Measurements from ENCODE around the gene PHF21B. TPM values are rescaled to one million over a fixed set of nuclear protein-coding genes. Genes with fewer than 3 reads are reported as not detected.

Gene PHF21B
- total RNA-seq, 1 experiment from 2014 or later, result 4.5 TPM

DNA sequence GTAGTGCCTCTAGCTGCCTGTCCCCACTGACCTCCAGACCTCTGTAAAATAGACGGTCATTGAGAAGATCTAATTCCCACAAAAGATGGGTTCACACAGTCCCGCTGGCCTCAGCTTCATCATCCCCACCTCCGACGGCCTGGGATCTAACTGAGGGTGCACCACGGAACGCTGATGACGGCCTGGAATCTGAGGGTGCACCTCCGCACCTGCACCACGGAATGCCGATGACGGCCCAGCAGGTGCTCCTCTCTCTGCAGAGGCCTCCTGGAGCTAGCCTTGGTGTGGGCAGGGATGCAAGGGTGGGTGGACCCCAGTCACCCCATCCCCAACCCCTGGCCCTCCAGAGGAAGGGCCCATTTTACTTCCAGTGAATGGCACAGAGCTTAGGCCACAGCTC is 77.3 kb downstream of the PHF21B start:
- intact Hi-C loops (cut with micrococcal nuclease; ENCODE audit: unreplicated experiment), result no loop called here
- H3K27me3 ChIP-seq (ENCODE audit: control insufficient read depth, insufficient read depth, low read length), result no peaks in the 10 kb centered on the region
- in situ Hi-C loops (cut with HindIII; ENCODE audit: low pct_unique_long_range_greater_than_20kb, low sequenced_read_pairs), result no loop called here
- no peaks in the 10 kb centered on the region for H3K4me1 ChIP-seq (ENCODE audit: control insufficient read depth, insufficient read depth, low read length)
- ATAC-seq (no peak), DNase-seq (ENCODE audit: low read depth, low spot score) (no peak)
- TF ChIP-seq POLR2AphosphoS5 (IDR thresholded peaks at IDR 0.05; ENCODE audit: low read depth, low read length), result no peak
- no peak for TF ChIP-seq SIN3A (IDR thresholded peaks at IDR 0.05; ENCODE audit: borderline replicate concordance, insufficient read depth, low read depth, low read length)
- TF ChIP-seq, protein P1, sequence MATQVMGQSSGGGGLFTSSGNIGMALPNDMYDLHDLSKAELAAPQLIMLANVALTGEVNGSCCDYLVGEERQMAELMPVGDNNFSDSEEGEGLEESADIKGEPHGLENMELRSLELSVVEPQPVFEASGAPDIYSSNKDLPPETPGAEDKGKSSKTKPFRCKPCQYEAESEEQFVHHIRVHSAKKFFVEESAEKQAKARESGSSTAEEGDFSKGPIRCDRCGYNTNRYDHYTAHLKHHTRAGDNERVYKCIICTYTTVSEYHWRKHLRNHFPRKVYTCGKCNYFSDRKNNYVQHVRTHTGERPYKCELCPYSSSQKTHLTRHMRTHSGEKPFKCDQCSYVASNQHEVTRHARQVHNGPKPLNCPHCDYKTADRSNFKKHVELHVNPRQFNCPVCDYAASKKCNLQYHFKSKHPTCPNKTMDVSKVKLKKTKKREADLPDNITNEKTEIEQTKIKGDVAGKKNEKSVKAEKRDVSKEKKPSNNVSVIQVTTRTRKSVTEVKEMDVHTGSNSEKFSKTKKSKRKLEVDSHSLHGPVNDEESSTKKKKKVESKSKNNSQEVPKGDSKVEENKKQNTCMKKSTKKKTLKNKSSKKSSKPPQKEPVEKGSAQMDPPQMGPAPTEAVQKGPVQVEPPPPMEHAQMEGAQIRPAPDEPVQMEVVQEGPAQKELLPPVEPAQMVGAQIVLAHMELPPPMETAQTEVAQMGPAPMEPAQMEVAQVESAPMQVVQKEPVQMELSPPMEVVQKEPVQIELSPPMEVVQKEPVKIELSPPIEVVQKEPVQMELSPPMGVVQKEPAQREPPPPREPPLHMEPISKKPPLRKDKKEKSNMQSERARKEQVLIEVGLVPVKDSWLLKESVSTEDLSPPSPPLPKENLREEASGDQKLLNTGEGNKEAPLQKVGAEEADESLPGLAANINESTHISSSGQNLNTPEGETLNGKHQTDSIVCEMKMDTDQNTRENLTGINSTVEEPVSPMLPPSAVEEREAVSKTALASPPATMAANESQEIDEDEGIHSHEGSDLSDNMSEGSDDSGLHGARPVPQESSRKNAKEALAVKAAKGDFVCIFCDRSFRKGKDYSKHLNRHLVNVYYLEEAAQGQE (IDR thresholded peaks at IDR 0.05; ENCODE audit: insufficient read depth in 1 of 2, low read depth in 2 of 2, low read length in 1 of 2), result no peak
- TF ChIP-seq, protein P2, sequence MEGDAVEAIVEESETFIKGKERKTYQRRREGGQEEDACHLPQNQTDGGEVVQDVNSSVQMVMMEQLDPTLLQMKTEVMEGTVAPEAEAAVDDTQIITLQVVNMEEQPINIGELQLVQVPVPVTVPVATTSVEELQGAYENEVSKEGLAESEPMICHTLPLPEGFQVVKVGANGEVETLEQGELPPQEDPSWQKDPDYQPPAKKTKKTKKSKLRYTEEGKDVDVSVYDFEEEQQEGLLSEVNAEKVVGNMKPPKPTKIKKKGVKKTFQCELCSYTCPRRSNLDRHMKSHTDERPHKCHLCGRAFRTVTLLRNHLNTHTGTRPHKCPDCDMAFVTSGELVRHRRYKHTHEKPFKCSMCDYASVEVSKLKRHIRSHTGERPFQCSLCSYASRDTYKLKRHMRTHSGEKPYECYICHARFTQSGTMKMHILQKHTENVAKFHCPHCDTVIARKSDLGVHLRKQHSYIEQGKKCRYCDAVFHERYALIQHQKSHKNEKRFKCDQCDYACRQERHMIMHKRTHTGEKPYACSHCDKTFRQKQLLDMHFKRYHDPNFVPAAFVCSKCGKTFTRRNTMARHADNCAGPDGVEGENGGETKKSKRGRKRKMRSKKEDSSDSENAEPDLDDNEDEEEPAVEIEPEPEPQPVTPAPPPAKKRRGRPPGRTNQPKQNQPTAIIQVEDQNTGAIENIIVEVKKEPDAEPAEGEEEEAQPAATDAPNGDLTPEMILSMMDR (IDR thresholded peaks at IDR 0.05), result no peak
- no peak for TF ChIP-seq TCF7L2 (IDR thresholded peaks at IDR 0.05; ENCODE audit: low read depth, low read length)
- ChIA-PET POLR2A (no interaction called here), CTCF (no interaction called here)
- H3K27ac ChIP-seq (ENCODE audit: low read length), result no peak overlapping the region
- no peaks in the 10 kb centered on the region for H3K36me3 ChIP-seq (ENCODE audit: control insufficient read depth, insufficient read depth, low read length)
- H3K9me3 ChIP-seq (ENCODE audit: control insufficient read depth, insufficient read depth, low read depth, low read length), result no peaks in the 10 kb centered on the region
- no peak overlapping the region for H3K4me3 ChIP-seq (ENCODE audit: low read depth in 2 of 2, low read length in 2 of 2)
- no TSS peak for BruUV-seq (replicated peaks)

DNA sequence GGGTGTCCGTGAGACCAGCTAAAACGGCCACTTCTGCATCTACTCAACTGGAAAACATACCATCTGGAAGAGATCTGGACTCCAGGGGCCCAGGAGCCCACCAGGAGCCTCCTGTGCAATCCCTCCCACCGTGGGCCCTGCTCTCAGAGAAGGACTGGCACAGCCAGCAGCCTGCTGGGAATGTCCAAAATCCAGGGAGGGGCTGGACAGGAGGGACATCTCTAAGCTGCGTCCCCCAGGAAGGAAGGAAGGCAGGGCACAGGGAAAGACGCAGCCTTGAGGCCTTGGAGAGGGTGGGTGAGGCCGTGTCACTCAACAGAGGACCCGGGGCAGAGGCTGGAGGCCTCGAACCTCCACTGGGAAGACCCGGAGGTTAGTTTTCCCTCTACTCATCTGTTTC is 78.0 kb downstream of the PHF21B start:
- no peak overlapping the region for H3K4me3 ChIP-seq (ENCODE audit: low read depth in 2 of 2, low read length in 2 of 2)
- no peaks in the 10 kb centered on the region for H3K27me3 ChIP-seq (ENCODE audit: control insufficient read depth, insufficient read depth, low read length)
- no TSS peak for BruUV-seq (replicated peaks)
- ChIA-PET POLR2A (no interaction called here), CTCF (no interaction called here)
- H3K36me3 ChIP-seq (ENCODE audit: control insufficient read depth, insufficient read depth, low read length), result no peaks in the 10 kb centered on the region
- H3K27ac ChIP-seq (ENCODE audit: low read length), result no peak overlapping the region
- TF ChIP-seq, protein P1 (IDR thresholded peaks at IDR 0.05; ENCODE audit: insufficient read depth in 1 of 2, low read depth in 2 of 2, low read length in 1 of 2), result no peak
- TF ChIP-seq TCF7L2 (IDR thresholded peaks at IDR 0.05; ENCODE audit: low read depth, low read length) (no peak), SIN3A (IDR thresholded peaks at IDR 0.05; ENCODE audit: borderline replicate concordance, insufficient read depth, low read depth, low read length) (no peak), POLR2AphosphoS5 (IDR thresholded peaks at IDR 0.05; ENCODE audit: low read depth, low read length) (no peak)
- TF ChIP-seq, protein P2 (IDR thresholded peaks at IDR 0.05), result no peak
- in situ Hi-C loops (cut with HindIII; ENCODE audit: low pct_unique_long_range_greater_than_20kb, low sequenced_read_pairs), result no loop called here
- H3K4me1 ChIP-seq (ENCODE audit: control insufficient read depth, insufficient read depth, low read length), result no peaks in the 10 kb centered on the region
- no peaks in the 10 kb centered on the region for H3K9me3 ChIP-seq (ENCODE audit: control insufficient read depth, insufficient read depth, low read depth, low read length)
- DNase-seq (ENCODE audit: low read depth, low spot score) (no peak), ATAC-seq (no peak)
- intact Hi-C loops (cut with micrococcal nuclease; ENCODE audit: unreplicated experiment), result no loop called here
